Adipose tissue (tissue), 3 donors: ENCODE measurements around the gene MFF. TPM values are rescaled to one million over a fixed set of nuclear protein-coding genes. Genes with fewer than 3 reads are reported as not detected.

Source experiments
- H3K27ac ChIP-seq: one replicate; pipeline ENCODE4 v1.5.1; 2013; ENCODE audit warnings: low read depth, low read length
- WGBS, 3 donors: extraction: QIAGEN DNeasy Blood & Tissue Kit; methylation state at CpG; one replicate each; pipeline ENCODE4 v1.1.7; 2013; 5-methylcytosine and 5-hydroxymethylcytosine counted together
- polyA plus RNA-seq, 3 donors: library from polyadenylated mRNA; stranded (reverse); fragments of 200-250 nt; gene quantifications; one replicate each; pipeline ENCODE4 v1.2.3, GENCODE V29; 2013
- donor health status: healthy with polysubstance abuse.
- donor health status: Bipolar disorder and iron deficiency.
- donor health status: healthy.

MFF gene
- polyA plus RNA-seq, 3 donors: 45.3 to 74.9 (median 54.9) TPM

DNA sequence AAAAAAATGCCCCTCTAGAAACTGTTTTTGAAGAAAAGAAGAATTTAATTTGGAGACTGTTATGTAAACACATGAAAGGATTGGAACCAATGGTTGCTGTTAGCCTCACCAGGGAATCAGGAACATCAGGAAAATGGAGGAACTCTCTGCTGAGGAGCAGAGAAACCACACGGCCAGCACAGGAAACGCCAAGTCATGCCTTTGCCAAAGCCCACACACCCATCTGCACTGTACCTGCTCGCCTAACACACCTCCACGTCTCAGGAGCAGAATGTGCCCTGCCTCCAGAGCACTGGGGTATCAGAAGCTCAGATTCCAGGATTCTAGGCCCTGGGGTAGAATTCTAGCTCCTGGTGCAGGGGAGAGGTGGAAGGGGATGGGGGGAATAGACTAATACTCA, 72.5 kb downstream of the MFF start:
- WGBS, 3 donors: 44 to 63% (median 52%) methylated on average over 4 of the region's 4 CpGs
- no peak overlapping the region for H3K27ac ChIP-seq

DNA sequence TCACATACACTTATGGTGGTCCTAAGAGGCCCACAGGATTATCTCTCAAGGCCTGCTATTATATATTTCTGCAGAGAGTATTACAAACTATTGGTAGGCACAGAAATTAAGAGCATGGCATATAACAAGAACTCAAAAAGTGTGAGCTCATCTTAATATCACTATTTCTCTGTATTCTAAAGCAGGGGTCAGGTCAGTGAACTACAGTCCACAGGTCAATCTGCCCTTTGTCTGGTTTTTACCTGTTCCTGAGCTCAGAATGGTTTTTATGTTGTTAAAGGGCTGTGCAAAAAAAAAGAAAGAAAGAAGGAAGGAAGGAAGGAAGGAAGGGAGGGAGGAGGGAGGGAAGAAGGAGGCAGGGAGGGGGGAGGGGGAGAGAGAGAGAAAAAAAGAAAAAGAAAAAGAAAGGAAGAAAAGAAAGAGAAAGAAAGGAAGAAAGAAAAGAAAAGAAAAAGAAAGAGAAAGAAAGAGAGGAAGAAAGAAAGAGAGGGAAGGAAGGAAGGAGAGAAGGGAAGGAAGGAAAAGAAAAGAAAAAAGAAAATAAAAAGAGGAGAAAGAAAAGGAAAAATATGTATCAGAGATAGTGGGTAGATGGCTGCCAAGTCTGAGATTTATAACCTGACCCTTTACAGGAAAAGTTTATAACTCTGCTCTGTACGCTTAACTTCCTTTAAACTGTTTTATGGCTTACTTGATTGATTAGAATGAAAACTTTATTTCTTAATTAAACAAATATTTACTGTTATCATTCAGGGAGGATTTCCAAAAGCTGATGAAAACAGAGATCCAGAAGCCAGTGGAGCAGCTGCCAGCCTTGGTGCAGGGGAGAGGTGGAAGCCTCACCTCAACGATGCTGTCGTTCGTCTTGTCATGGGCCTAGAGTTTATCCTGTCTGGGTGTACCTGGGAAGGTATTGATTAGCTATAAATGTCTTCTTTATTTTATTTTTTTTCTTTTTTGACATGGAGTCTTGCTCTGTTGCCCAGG, 73.9 kb downstream of the MFF start:
- 49 to 76% (median 58%) methylated on average over 4 of the region's 4 CpGs for WGBS, 3 donors
- H3K27ac ChIP-seq: no peak overlapping the region

DNA sequence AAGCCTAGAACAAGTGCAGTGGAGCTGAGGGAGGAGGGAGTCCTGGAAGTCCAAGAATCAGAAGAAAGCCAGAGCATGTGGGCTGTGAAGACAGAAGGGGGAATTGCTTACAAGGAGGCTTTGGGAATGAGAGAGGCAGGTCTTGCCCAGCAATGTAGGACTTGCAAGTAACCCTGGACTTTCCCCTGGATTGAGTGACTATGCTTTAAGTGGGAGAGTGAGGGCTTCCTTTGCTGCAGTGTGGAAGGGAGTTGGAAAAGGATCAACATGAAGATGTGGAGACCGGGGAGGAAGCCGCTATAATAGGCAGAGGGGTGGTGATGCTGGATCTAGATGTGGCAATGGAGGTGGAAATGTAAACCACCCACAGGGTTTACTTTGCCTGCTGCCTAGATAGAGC, 76.5 kb downstream of the MFF start:
- 35 to 82% (median 68%) methylated on average over 2 of the region's 2 CpGs for WGBS, 3 donors
- no peak overlapping the region for H3K27ac ChIP-seq

DNA sequence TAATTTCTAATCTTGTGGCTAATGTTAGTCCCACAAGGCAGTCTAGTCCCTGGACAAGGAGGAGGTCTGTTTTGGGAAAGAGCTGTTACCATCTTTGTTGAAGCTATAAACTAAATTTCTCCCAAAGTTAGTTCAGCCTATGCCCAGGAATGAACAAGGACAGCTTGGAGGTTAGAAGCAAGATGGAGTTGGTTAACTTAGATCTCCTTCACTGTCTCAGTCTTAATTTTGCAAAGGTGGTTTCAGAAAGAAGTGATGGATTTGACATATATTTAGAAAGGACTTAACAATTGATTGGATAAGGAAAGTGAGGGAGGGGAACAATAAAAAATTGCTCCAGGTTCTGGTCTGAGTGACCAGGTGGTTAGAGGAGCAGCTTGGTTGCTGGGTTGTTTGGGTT, 77.3 kb downstream of the MFF start:
- no peak overlapping the region for H3K27ac ChIP-seq

DNA sequence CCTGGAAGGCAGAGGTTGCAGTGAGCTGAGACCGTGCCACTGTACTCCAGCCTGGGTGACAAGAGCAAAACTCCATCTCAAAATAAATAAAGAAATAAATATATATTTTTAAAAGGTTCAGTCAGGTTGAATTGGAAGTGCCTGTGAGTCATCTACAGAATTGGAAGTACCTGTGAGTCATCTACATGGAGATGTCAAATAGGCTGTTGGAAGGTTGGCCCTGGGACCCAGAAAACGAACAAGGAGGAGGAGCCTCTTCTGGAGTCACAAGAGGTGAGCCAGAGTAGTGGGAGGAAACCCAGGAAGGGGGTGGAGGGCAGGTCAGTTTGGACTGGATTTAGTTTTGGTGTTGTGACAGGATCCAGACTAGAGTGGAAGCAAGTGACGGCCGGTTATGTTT, 77.9 kb downstream of the MFF start:
- 54 to 59% (median 58%) methylated on average over 4 of the region's 4 CpGs for WGBS, 3 donors
- H3K27ac ChIP-seq: no peak overlapping the region

DNA sequence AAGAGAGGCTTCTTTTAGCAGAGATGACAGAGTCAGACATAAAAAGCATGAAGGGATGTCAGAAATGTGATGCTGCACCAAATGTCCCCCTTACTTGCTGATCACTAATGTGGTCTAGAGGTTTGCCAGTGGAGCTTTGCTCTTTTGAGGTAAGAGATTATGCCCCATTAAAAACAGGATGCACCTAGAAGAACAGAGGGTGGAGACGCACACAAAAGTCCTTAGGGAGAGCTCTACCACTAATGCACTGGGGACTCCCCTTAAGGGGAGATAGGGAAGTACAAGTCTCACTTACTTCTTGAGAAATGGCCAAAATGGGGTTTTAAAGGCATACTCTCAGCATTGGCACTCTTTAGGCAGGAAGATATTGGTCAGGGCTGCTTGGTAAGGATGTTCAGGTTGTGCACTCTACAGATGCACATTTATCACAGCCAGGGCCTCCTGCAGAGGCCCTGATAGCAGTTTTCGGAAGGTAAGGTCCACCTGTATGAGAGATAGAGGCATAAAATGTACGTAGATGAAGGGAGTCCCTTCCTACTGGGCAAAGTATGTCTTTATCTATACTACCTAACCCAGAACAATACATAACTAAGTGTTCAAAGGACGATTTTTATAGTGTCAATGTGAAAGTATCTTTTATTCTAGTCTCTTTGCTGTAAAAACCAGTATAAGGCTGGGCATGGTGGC, 79.7 kb downstream of the MFF start:
- no peak overlapping the region for H3K27ac ChIP-seq
- 81 to 85% (median 82%) methylated on average over 4 of the region's 4 CpGs for WGBS, 3 donors

DNA sequence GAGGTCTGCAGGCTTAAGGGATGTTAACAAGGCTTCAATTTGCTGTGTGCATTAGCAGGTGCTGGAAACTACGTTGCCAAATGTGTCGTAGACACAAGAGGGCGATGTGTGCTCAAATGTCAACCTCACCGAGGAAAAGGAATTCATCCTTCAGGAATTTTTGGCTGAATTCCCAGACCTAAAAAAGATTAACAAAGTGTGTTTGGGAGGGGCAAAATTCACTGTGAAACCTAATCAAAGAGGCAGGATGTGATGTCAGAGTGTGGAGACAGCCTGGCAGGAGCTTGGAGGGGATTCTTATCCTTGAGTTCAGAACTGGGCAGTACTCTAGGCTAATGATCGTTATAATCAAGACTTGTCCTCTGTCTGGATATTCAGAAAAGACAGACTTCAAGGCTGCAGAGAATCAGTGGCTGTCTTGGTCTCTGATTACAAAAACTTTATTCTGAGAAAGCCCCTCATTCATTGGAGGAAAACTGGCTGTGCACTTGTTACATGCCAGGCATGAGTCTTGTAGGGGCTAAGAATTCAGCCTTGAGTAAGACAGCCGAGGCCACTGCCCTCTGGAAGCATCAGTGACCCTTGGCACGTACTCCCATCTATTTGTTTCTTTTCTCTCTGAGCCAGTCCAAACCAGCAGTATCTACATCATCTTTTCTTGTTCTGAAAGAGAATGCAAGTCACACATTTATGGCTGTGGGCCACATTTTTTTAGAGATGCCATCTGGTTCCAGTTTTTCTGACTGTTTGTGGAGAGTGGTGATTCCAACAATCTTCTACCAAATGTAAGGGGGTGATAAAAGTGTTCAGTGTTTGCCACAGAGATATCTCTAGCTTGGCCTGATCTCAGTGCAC, 81.4 kb downstream of the MFF start:
- peak overlapping the region; percentile 72 for H3K27ac ChIP-seq
- 3 to 6% (median 5%) methylated on average over 7 of the region's 7 CpGs for WGBS, 3 donors

Other genes with a start within 250 kb of the MFF start
- gene COL4A4, start 161.0 kb upstream of the MFF start, polyA plus RNA-seq: 1 to 10 TPM in 1 of 3 donors, under 1 TPM in 2; 0.18 to 1.6 (median 0.67) TPM
- gene COL4A3, start 160.6 kb upstream of the MFF start, polyA plus RNA-seq: under 1 TPM; 0.24 to 0.78 (median 0.56) TPM
- gene TM4SF20, start 54.1 kb downstream of the MFF start, polyA plus RNA-seq: under 1 TPM; 0.05 to 0.22 (median 0.12) TPM
- gene SCYGR1, start 62.7 kb downstream of the MFF start, polyA plus RNA-seq: not detected
- 100 to 1,000 TPM in 1 of 3 donors, 10 to 100 TPM in 2; 23.6 to 101 (median 68.2) TPM for gene AGFG1, start 146.9 kb downstream of the MFF start, polyA plus RNA-seq